WTC11 (cell line): ENCODE results near the gene NHS. TPM values are rescaled to one million over a fixed set of nuclear protein-coding genes. Genes with fewer than 3 reads are reported as not detected.

Source experiments
- ATAC-seq: fragments of 200-7000 bp; cut with Tn5 transposase; 2 replicates; pipeline ENCODE4 v1.10.0; 2021; ENCODE audit warnings: mild to moderate bottlenecking, moderate library complexity
- CTCF ChIA-PET: fragments of 300-600 bp; sonication (Branson Sonifier 250); formaldehyde crosslinking; loops from one replicate; lab custom pipeline; 2021; ENCODE audit warnings: antibody characterized with exemption; lab: Charles Lee
- POLR2A ChIA-PET: fragments of 350-600 bp; sonication (Branson Sonifier 250); formaldehyde crosslinking; loops from one replicate; lab custom pipeline; 2021; ENCODE audit warnings: antibody characterized with exemption; lab: Charles Lee
- DNase-seq: peaks from one replicate; pipeline ENCODE4 v3.0.0; 2021; ENCODE audit warnings: low spot score
- H3K27ac Mint-ChIP-seq: 2 replicates; pipeline ENCODE4 v1.8.0; 2021; ENCODE audit warnings: mixed read lengths
- H3K27me3 Mint-ChIP-seq: 2 replicates; pipeline ENCODE4 v1.8.0; 2021; ENCODE audit warnings: low read depth, mild to moderate bottlenecking, moderate library complexity, mixed read lengths
- H3K36me3 Mint-ChIP-seq: 2 replicates; pipeline ENCODE4 v1.8.0; 2021; ENCODE audit warnings: mixed read lengths
- H3K4me1 Mint-ChIP-seq: 2 replicates; pipeline ENCODE4 v1.8.0; 2022; ENCODE audit warnings: mixed read lengths
- H3K4me3 Mint-ChIP-seq: 2 replicates; pipeline ENCODE4 v1.8.0; 2021; ENCODE audit warnings: mild to moderate bottlenecking, moderate library complexity, mixed read lengths
- H3K9me3 Mint-ChIP-seq: 2 replicates; pipeline ENCODE4 v1.8.0; 2021; ENCODE audit warnings: mixed read lengths
- CREB1 ChIP-seq: sonication (generic); formaldehyde crosslinking; IDR thresholded peaks from 2 replicates; pipeline ENCODE4 v1.8.0; 2023; ENCODE audit warnings: mild to moderate bottlenecking, missing genetic modification reagents
- ESRRA ChIP-seq: sonication (generic); formaldehyde crosslinking; IDR thresholded peaks from 2 replicates; pipeline ENCODE4 v1.8.1; 2022; ENCODE audit warnings: mild to moderate bottlenecking, missing genetic modification reagents, borderline replicate concordance
- FOXP1 ChIP-seq: sonication (generic); formaldehyde crosslinking; IDR thresholded peaks from 2 replicates; pipeline ENCODE4 v1.8.0; 2022; ENCODE audit warnings: missing genetic modification reagents, mild to moderate bottlenecking, moderate library complexity, borderline replicate concordance
- HMGA2 ChIP-seq: fragments of 250-450 bp; sonication (Bioruptor Pico); IDR thresholded peaks from 2 replicates; pipeline ENCODE4 v1.4.0; 2021; ENCODE audit warnings: mild to moderate bottlenecking, moderate library complexity
- IRF2 ChIP-seq: sonication (generic); formaldehyde crosslinking; IDR thresholded peaks from 2 replicates; pipeline ENCODE4 v1.8.0; 2022; ENCODE audit warnings: low read depth, missing genetic modification reagents, borderline replicate concordance
- JUN ChIP-seq: sonication (generic); formaldehyde crosslinking; IDR thresholded peaks from 2 replicates; pipeline ENCODE4 v1.8.0; 2023; ENCODE audit warnings: mild to moderate bottlenecking, missing genetic modification reagents
- MYBL2 ChIP-seq: sonication (generic); formaldehyde crosslinking; IDR thresholded peaks from 2 replicates; pipeline ENCODE4 v1.8.1; 2023; ENCODE audit warnings: mild to moderate bottlenecking, moderate library complexity, missing genetic modification reagents
- TCF7 ChIP-seq: sonication (generic); formaldehyde crosslinking; IDR thresholded peaks from 2 replicates; pipeline ENCODE4 v1.8.0; 2022; ENCODE audit warnings: mild to moderate bottlenecking, low read depth, missing genetic modification reagents, moderate library complexity
- ZNF121 ChIP-seq: sonication (generic); formaldehyde crosslinking; IDR thresholded peaks from 2 replicates; pipeline ENCODE4 v1.8.0; 2023; ENCODE audit warnings: missing genetic modification reagents
- ZNF263 ChIP-seq: sonication (generic); formaldehyde crosslinking; IDR thresholded peaks from 2 replicates; pipeline ENCODE4 v1.8.1; 2022; ENCODE audit warnings: low read depth, mild to moderate bottlenecking, moderate library complexity, missing genetic modification reagents
- ZNF396 ChIP-seq: fragments of 250-450 bp; sonication (Bioruptor Pico); IDR thresholded peaks from 2 replicates; pipeline ENCODE4 v1.8.0; 2021; ENCODE audit warnings: mild to moderate bottlenecking, moderate library complexity, borderline replicate concordance
- ZNF416 ChIP-seq: fragments of 250-450 bp; sonication (Bioruptor Pico); IDR thresholded peaks from 2 replicates; pipeline ENCODE4 v1.9.0; 2021; ENCODE audit warnings: mild to moderate bottlenecking, inconsistent platforms
- total RNA-seq: library from RNA; stranded (reverse); gene quantifications from 3 replicates; pipeline ENCODE4 v1.2.3, GENCODE V29; 2021
- TF ChIP-seq, protein P1 (sequence below): sonication (generic); formaldehyde crosslinking; IDR thresholded peaks from 2 replicates; pipeline ENCODE4 v1.8.1; 2022; ENCODE audit warnings: low read depth, missing genetic modification reagents, borderline replicate concordance
- TF ChIP-seq, protein P2 (sequence below): fragments of 250-450 bp; sonication (Bioruptor Pico); IDR thresholded peaks from 2 replicates; pipeline ENCODE4 v1.8.0; 2021; ENCODE audit warnings: mild to moderate bottlenecking
- TF ChIP-seq, protein P3 (sequence below): fragments of 250-450 bp; sonication (Bioruptor Pico); IDR thresholded peaks from 2 replicates; pipeline ENCODE4 v1.9.0; 2021; ENCODE audit warnings: moderate library complexity, mild to moderate bottlenecking, inconsistent platforms, borderline replicate concordance
- TF ChIP-seq, protein P4 (sequence below): sonication (generic); formaldehyde crosslinking; IDR thresholded peaks from 2 replicates; pipeline ENCODE4 v1.8.1; 2022; ENCODE audit warnings: mild to moderate bottlenecking, moderate library complexity, missing genetic modification reagents
- TF ChIP-seq, protein P5 (sequence below): sonication (generic); formaldehyde crosslinking; IDR thresholded peaks from 2 replicates; pipeline ENCODE4 v1.8.0; 2023; ENCODE audit warnings: mild to moderate bottlenecking, missing genetic modification reagents
- TF ChIP-seq, protein P6 (sequence below): sonication (generic); formaldehyde crosslinking; IDR thresholded peaks from 2 replicates; pipeline ENCODE4 v1.8.0; 2022; ENCODE audit warnings: mild to moderate bottlenecking, missing genetic modification reagents
- TF ChIP-seq, protein P7 (sequence below): sonication (generic); formaldehyde crosslinking; IDR thresholded peaks from 2 replicates; pipeline ENCODE4 v1.8.1; 2023; ENCODE audit warnings: mild to moderate bottlenecking, moderate library complexity, missing genetic modification reagents

NHS gene
- total RNA-seq, 1 experiment from 2014 or later, result 5.8 TPM

DNA sequence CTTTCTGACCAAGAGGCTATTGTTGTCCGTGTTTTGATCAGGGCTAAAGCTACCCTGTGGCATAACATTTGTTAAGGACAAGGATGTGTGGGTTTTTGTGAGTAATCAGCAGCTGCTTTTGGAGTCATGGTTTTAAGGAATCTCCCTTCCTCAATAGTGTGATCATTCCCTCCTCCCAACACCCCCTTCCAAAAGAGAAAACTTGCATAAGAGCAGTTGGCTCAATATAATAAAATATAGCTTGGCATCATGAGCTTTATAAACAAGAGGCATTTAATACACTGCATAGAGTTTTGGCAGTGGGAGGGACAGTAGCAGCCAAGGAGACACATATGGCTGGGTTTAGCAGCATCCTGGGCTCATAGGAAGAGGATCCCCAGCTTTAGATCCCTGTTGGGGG, 84.7 kb downstream of the NHS start:
- no peak overlapping the region for H3K27ac Mint-ChIP-seq
- H3K4me3 Mint-ChIP-seq, result no peak overlapping the region

DNA sequence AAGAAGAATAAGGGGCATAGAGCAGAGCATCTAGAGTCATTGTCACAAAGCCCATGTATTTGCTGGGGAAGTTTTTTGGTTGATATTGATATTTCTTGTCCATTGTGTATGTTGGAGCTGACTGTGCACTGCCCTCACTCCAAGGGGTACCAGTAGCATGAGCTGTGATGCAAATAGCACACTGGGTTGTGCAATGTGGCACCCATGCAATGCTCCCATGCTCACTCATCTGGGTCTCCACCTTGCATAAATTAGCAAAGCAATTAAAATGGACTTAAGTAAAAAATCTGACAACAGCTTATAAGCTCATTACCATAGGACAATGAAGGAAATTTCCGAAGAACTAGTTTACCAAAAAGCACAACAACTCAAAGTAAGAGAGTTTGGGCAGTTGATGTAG, 87.9 kb downstream of the NHS start:
- H3K27ac Mint-ChIP-seq, result no peak overlapping the region
- DNase-seq (no peak), ATAC-seq (no peak)
- no peaks in the 10 kb centered on the region; the same call in 1 of the 2 replicates for H3K27me3 Mint-ChIP-seq
- CTCF ChIA-PET, result no interaction called here
- H3K9me3 Mint-ChIP-seq, result no peaks in the 10 kb centered on the region
- POLR2A ChIA-PET, result no interaction called here
- no peaks in the 10 kb centered on the region for H3K36me3 Mint-ChIP-seq
- no peak overlapping the region for H3K4me3 Mint-ChIP-seq
- H3K4me1 Mint-ChIP-seq, result peaks cover 33% of the 10 kb centered on the region
- TF ChIP-seq, protein P1, sequence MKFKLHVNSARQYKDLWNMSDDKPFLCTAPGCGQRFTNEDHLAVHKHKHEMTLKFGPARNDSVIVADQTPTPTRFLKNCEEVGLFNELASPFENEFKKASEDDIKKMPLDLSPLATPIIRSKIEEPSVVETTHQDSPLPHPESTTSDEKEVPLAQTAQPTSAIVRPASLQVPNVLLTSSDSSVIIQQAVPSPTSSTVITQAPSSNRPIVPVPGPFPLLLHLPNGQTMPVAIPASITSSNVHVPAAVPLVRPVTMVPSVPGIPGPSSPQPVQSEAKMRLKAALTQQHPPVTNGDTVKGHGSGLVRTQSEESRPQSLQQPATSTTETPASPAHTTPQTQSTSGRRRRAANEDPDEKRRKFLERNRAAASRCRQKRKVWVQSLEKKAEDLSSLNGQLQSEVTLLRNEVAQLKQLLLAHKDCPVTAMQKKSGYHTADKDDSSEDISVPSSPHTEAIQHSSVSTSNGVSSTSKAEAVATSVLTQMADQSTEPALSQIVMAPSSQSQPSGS (CRISPR knock-in tag), result no peak
- TF ChIP-seq, protein P2, sequence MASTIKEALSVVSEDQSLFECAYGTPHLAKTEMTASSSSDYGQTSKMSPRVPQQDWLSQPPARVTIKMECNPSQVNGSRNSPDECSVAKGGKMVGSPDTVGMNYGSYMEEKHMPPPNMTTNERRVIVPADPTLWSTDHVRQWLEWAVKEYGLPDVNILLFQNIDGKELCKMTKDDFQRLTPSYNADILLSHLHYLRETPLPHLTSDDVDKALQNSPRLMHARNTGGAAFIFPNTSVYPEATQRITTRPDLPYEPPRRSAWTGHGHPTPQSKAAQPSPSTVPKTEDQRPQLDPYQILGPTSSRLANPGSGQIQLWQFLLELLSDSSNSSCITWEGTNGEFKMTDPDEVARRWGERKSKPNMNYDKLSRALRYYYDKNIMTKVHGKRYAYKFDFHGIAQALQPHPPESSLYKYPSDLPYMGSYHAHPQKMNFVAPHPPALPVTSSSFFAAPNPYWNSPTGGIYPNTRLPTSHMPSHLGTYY (CRISPR knock-in tag), result no peak
- TF ChIP-seq ZNF121, result no peak
- TF ChIP-seq, protein P3, sequence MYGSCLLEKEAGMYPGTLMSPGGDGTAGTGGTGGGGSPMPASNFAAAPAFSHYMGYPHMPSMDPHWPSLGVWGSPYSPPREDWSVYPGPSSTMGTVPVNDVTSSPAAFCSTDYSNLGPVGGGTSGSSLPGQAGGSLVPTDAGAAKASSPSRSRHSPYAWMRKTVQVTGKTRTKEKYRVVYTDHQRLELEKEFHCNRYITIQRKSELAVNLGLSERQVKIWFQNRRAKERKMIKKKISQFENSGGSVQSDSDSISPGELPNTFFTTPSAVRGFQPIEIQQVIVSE (CRISPR knock-in tag), result no peak
- TF ChIP-seq ZNF416 (CRISPR knock-in tag), result no peak
- TF ChIP-seq JUN (CRISPR knock-in tag), result no peak
- no peak for TF ChIP-seq TCF7 (CRISPR knock-in tag)
- TF ChIP-seq MYBL2, result no peak
- no peak for TF ChIP-seq FOXP1 (CRISPR knock-in tag)
- TF ChIP-seq HMGA2, result no peak
- TF ChIP-seq, protein P4, sequence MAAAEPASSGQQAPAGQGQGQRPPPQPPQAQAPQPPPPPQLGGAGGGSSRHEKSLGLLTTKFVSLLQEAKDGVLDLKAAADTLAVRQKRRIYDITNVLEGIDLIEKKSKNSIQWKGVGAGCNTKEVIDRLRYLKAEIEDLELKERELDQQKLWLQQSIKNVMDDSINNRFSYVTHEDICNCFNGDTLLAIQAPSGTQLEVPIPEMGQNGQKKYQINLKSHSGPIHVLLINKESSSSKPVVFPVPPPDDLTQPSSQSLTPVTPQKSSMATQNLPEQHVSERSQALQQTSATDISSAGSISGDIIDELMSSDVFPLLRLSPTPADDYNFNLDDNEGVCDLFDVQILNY (CRISPR knock-in tag), result no peak

More for the DNA sequence above, 84.7 kb downstream of the NHS start:
- Mint-ChIP-seq H3K4me1 (peaks cover 49% of the 10 kb centered on the region), H3K27me3 (no peaks in the 10 kb centered on the region), H3K36me3 (no peaks in the 10 kb centered on the region), H3K9me3 (no peaks in the 10 kb centered on the region)
- TF ChIP-seq CREB1, result no peak
- POLR2A ChIA-PET, result no interaction called here
- CTCF ChIA-PET, result no interaction called here
- DNase-seq (no peak), ATAC-seq (no peak)

DNA sequence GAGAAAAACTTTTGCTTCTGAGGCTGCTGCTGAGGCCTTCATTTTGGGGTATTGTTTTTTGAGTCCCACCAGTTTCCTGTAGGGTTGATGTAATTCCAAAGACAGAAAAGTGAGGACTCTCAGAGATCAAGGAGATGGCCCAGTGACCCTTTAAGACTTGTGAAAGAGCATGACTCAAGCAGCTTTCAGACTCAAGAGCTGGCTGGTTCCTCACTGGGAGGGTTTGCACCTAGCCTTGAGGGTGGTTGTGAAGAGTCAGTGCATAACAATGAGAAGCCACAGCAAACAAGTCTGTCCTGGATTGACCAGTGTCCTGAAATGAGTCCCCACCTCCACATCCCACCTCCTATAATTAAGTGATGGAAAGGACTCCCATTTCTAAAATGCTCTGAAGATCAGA, 89.2 kb downstream of the NHS start:
- Mint-ChIP-seq H3K27ac (no peak overlapping the region), H3K27me3 (no peaks in the 10 kb centered on the region; the same call in 1 of the 2 replicates), H3K4me3 (no peak overlapping the region), H3K9me3 (no peaks in the 10 kb centered on the region), H3K36me3 (no peaks in the 10 kb centered on the region), H3K4me1 (peaks cover 25% of the 10 kb centered on the region)
- ChIA-PET POLR2A (no interaction called here), CTCF (no interaction called here)
- DNase-seq, result no peak
- ATAC-seq, result no peak
- TF ChIP-seq ZNF416 (CRISPR knock-in tag) (no peak), IRF2 (CRISPR knock-in tag) (no peak), ZNF263 (CRISPR knock-in tag) (no peak), ESRRA (no peak), ZNF396 (CRISPR knock-in tag) (no peak)
- TF ChIP-seq, protein P5, sequence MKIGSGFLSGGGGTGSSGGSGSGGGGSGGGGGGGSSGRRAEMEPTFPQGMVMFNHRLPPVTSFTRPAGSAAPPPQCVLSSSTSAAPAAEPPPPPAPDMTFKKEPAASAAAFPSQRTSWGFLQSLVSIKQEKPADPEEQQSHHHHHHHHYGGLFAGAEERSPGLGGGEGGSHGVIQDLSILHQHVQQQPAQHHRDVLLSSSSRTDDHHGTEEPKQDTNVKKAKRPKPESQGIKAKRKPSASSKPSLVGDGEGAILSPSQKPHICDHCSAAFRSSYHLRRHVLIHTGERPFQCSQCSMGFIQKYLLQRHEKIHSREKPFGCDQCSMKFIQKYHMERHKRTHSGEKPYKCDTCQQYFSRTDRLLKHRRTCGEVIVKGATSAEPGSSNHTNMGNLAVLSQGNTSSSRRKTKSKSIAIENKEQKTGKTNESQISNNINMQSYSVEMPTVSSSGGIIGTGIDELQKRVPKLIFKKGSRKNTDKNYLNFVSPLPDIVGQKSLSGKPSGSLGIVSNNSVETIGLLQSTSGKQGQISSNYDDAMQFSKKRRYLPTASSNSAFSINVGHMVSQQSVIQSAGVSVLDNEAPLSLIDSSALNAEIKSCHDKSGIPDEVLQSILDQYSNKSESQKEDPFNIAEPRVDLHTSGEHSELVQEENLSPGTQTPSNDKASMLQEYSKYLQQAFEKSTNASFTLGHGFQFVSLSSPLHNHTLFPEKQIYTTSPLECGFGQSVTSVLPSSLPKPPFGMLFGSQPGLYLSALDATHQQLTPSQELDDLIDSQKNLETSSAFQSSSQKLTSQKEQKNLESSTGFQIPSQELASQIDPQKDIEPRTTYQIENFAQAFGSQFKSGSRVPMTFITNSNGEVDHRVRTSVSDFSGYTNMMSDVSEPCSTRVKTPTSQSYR (CRISPR knock-in tag), result no peak
- TF ChIP-seq, protein P6, sequence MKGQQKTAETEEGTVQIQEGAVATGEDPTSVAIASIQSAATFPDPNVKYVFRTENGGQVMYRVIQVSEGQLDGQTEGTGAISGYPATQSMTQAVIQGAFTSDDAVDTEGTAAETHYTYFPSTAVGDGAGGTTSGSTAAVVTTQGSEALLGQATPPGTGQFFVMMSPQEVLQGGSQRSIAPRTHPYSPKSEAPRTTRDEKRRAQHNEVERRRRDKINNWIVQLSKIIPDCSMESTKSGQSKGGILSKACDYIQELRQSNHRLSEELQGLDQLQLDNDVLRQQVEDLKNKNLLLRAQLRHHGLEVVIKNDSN (CRISPR knock-in tag), result no peak
- TF ChIP-seq, protein P7, sequence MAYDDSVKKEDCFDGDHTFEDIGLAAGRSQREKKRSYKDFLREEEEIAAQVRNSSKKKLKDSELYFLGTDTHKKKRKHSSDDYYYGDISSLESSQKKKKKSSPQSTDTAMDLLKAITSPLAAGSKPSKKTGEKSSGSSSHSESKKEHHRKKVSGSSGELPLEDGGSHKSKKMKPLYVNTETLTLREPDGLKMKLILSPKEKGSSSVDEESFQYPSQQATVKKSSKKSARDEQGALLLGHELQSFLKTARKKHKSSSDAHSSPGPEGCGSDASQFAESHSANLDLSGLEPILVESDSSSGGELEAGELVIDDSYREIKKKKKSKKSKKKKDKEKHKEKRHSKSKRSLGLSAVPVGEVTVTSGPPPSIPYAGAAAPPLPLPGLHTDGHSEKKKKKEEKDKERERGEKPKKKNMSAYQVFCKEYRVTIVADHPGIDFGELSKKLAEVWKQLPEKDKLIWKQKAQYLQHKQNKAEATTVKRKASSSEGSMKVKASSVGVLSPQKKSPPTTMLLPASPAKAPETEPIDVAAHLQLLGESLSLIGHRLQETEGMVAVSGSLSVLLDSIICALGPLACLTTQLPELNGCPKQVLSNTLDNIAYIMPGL, result no peak
- TF ChIP-seq, protein P2 (CRISPR knock-in tag), result no peak
